ENCODE measurements around the gene PARP1.

DNA sequence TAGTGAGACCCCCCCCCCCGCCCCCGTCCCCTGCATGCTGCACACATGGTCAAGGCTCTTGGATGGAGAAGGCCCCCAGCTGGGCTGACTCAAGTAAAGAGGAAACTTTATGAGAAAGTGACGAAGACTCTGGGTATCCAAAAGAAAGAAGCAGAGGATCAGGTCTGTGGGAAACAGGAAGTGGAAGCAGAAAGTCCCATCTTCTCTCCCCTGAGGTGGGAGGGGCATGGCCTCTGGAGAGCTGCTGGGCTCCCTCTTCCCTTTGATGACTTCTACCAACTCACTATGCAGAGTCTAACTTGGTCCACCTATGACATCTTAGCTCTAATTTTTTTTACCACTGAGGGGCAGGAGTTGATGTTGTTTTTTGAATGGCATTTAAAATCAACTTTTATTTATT lies 56.2 kb downstream of the PARP1 start:
- no peak for TF ChIP-seq POLR2A (IDR thresholded peaks at IDR 0.05)
- TF ChIP-seq, protein P1, sequence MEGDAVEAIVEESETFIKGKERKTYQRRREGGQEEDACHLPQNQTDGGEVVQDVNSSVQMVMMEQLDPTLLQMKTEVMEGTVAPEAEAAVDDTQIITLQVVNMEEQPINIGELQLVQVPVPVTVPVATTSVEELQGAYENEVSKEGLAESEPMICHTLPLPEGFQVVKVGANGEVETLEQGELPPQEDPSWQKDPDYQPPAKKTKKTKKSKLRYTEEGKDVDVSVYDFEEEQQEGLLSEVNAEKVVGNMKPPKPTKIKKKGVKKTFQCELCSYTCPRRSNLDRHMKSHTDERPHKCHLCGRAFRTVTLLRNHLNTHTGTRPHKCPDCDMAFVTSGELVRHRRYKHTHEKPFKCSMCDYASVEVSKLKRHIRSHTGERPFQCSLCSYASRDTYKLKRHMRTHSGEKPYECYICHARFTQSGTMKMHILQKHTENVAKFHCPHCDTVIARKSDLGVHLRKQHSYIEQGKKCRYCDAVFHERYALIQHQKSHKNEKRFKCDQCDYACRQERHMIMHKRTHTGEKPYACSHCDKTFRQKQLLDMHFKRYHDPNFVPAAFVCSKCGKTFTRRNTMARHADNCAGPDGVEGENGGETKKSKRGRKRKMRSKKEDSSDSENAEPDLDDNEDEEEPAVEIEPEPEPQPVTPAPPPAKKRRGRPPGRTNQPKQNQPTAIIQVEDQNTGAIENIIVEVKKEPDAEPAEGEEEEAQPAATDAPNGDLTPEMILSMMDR (IDR thresholded peaks at IDR 0.05), result no peak
